Esophagus muscularis mucosa (tissue), 4 donors: Measurements from ENCODE around the gene HAS3. TPM values are rescaled to one million over a fixed set of nuclear protein-coding genes. Genes with fewer than 3 reads are reported as not detected.

Experiments
- DNase-seq: peaks from one replicate; pipeline ENCODE4 v3.0.0-alpha.2; 2017; ENCODE audit errors: extremely low spot score
- H3K27ac ChIP-seq, 4 donors: fragments of 200-600 bp; sonication (generic); replicated peaks in 1 of 4; 1 replicate in 3 of 4; 2 replicates in 1 of 4; pipeline ENCODE4 v1.5.1; 2016 to 2019; ENCODE audit warnings: mild to moderate bottlenecking in 1 of 4
- H3K27me3 ChIP-seq, 4 donors: fragments of 200-600 bp; sonication (generic); one replicate each; pipeline versions ENCODE4 v1.5.1 to v1.6.0; 2016 to 2019
- H3K36me3 ChIP-seq, 4 donors: fragments of 200-600 bp; sonication (generic); one replicate each; pipeline ENCODE4 v1.5.1; 2016 to 2019
- H3K4me1 ChIP-seq, 4 donors: fragments of 200-600 bp; sonication (generic); one replicate each; pipeline ENCODE4 v1.5.1; 2016 to 2019
- H3K4me3 ChIP-seq, 4 donors: fragments of 200-600 bp; sonication (generic); 1 replicate in 2 of 4; 2 replicates in 2 of 4; pipeline ENCODE4 v1.5.1; 2016 to 2019; ENCODE audit warnings: mild to moderate bottlenecking in 4 of 4, moderate library complexity in 1 of 4
- H3K9me3 ChIP-seq, 4 donors: fragments of 200-600 bp; sonication (generic); 1 replicate in 3 of 4; 2 replicates in 1 of 4; pipeline ENCODE4 v1.5.1; 2016 to 2019
- CTCF ChIP-seq, 3 experiments: fragments of 200-600 bp in 2 of 3; fragments of 450-650 bp in 1 of 3; sonication (generic) in 2 of 3; IDR thresholded peaks; one replicate each; pipeline ENCODE4 v1.5.1; 2017 to 2019; ENCODE audit warnings: antibody characterized with exemption in 3 of 3, mild to moderate bottlenecking in 2 of 3, moderate library complexity in 1 of 3
- EP300 ChIP-seq: sonication (generic); formaldehyde crosslinking; IDR thresholded peaks from one replicate; pipeline ENCODE4 v1.6.1; 2017; ENCODE audit warnings: antibody characterized with exemption
- POLR2A ChIP-seq: fragments of 450-650 bp; IDR thresholded peaks from one replicate; pipeline ENCODE4 v1.6.1; 2017; ENCODE audit warnings: antibody characterized with exemption, moderate library complexity, mild to moderate bottlenecking, low read depth
- POLR2AphosphoS5 ChIP-seq, 2 donors: sonication (generic); formaldehyde crosslinking; IDR thresholded peaks; one replicate each; pipeline ENCODE4 v1.6.1; 2017; ENCODE audit warnings: antibody characterized with exemption in 2 of 2
- WGBS: methylation state at CpG from one replicate; pipeline ENCODE4 v1.1.5; 2018; 5-methylcytosine and 5-hydroxymethylcytosine counted together
- intact Hi-C: fragments of 100-400 bp; cut with DNase I; formaldehyde crosslinking; loops from one replicate; pipeline ENCODE4 v1.15.1; 2023
- total RNA-seq, 4 donors: library from RNA; depleted of rRNA; stranded (reverse); fragments of >200 nt; gene quantifications; one replicate each; pipeline versions ENCODE4 v1.1.0 to v1.2.1, GENCODE V29; 2016

The HAS3 gene
- total RNA-seq, 4 donors from 2014 or later: 0.13 to 1.3 (median 0.49) TPM

- H3K9me3 ChIP-seq: no peaks in the 10 kb centered on the region
- DNase-seq: no peak
- no peak overlapping the region for H3K27ac ChIP-seq
- H3K36me3 ChIP-seq: peaks cover 0 to 65% (median 36%) of the 10 kb centered on the region in 4 donors
- intact Hi-C loops: no loop called here
- no peak overlapping the region for H3K4me3 ChIP-seq
- H3K27me3 ChIP-seq: peaks cover 0 to 29% (median 0%) of the 10 kb centered on the region in 4 donors
- H3K4me1 ChIP-seq: peaks cover 23 to 34% (median 27%) of the 10 kb centered on the region in 4 donors
- 79% methylated on average over 2 of the region's 5 CpGs for WGBS
- TF ChIP-seq POLR2A (no peak), EP300 (no peak)
Observed at GRCh38 chr16:69111876-69112230, 6.4 kb downstream of the HAS3 start.

- H3K27ac ChIP-seq: no peak overlapping the region
- peaks cover 0 to 23% (median 0%) of the 10 kb centered on the region in 4 donors for H3K27me3 ChIP-seq
- peaks cover 0 to 70% (median 37%) of the 10 kb centered on the region in 4 donors for H3K36me3 ChIP-seq
- no peaks in the 10 kb centered on the region for H3K9me3 ChIP-seq
- no peak for TF ChIP-seq EP300
- no peak for TF ChIP-seq POLR2A
- peak; percentile 39 to 70 (median 46) for TF ChIP-seq CTCF (IDR thresholded peaks at IDR 0.05)
- no peak for TF ChIP-seq POLR2AphosphoS5 (IDR thresholded peaks at IDR 0.05)
- peaks cover 16 to 34% (median 24%) of the 10 kb centered on the region in 4 donors for H3K4me1 ChIP-seq
- DNase-seq: no peak
- intact Hi-C loops: no loop called here
- H3K4me3 ChIP-seq: no peak overlapping the region
- WGBS: 75% methylated on average over 1 of the region's 6 CpGs
Observed at GRCh38 chr16:69112285-69113129, 7.1 kb downstream of the HAS3 start.

- intact Hi-C loops: no loop called here
- no peak for DNase-seq
- whole genome bisulfite sequencing: 92% methylated on average over 7 of the region's 7 CpGs
Observed at GRCh38 chr16:69113216-69113615, 7.8 kb downstream of the HAS3 start.

GRCh38 chr16:69114346-69114975 lies 9.0 kb downstream of the HAS3 start:
- TF ChIP-seq EP300 (no peak), CTCF (IDR thresholded peaks at IDR 0.05) (no peak), POLR2AphosphoS5 (IDR thresholded peaks at IDR 0.05) (no peak), POLR2A (no peak)
- no peak for DNase-seq
- peaks cover 6 to 40% (median 19%) of the 10 kb centered on the region in 4 donors for H3K4me1 ChIP-seq
- intact Hi-C loops: no loop called here
- H3K36me3 ChIP-seq: peaks cover 2 to 83% (median 52%) of the 10 kb centered on the region in 4 donors
- peaks cover 0 to 4% (median 0%) of the 10 kb centered on the region in 4 donors for H3K27me3 ChIP-seq
- H3K9me3 ChIP-seq: no peaks in the 10 kb centered on the region
- 90% methylated on average over 19 of the region's 25 CpGs for WGBS
- H3K27ac ChIP-seq: no peak overlapping the region
- H3K4me3 ChIP-seq: no peak overlapping the region

More at GRCh38 chr16:69113216-69113615, 7.8 kb downstream of the HAS3 start:
- Histone ChIP-seq H3K4me1 (peaks cover 9 to 34% (median 19%) of the 10 kb centered on the region in 4 donors), H3K9me3 (no peaks in the 10 kb centered on the region), H3K4me3 (no peak overlapping the region), H3K27ac (no peak overlapping the region), H3K27me3 (peaks cover 0 to 16% (median 0%) of the 10 kb centered on the region in 4 donors), H3K36me3 (peaks cover 0 to 77% (median 44%) of the 10 kb centered on the region in 4 donors)
- TF ChIP-seq CTCF (IDR thresholded peaks at IDR 0.05) (no peak), EP300 (no peak), POLR2A (no peak), POLR2AphosphoS5 (IDR thresholded peaks at IDR 0.05) (no peak)

GRCh38 chr16:69114976-69115355 lies 9.5 kb downstream of the HAS3 start:
- Histone ChIP-seq H3K9me3 (no peaks in the 10 kb centered on the region), H3K4me3 (no peak overlapping the region), H3K4me1 (peaks cover 6 to 41% (median 21%) of the 10 kb centered on the region in 4 donors), H3K27me3 (no peaks in the 10 kb centered on the region), H3K27ac (no peak overlapping the region), H3K36me3 (peaks cover 7 to 83% (median 53%) of the 10 kb centered on the region in 4 donors)
- no peak for DNase-seq
- intact Hi-C loops: no loop called here
- 99% methylated on average over 6 of the region's 6 CpGs for WGBS
- TF ChIP-seq CTCF (IDR thresholded peaks at IDR 0.05): no peak
- TF ChIP-seq EP300: no peak
- no peak for TF ChIP-seq POLR2A
- TF ChIP-seq POLR2AphosphoS5 (IDR thresholded peaks at IDR 0.05): no peak
